ENCODE data around the gene DSCAML1. TPM values are rescaled to one million over a fixed set of nuclear protein-coding genes. Genes with fewer than 3 reads are reported as not detected.

Gene DSCAML1
- total RNA-seq, 2 donors from 2014 or later: 0.21 to 0.41 TPM

DNA sequence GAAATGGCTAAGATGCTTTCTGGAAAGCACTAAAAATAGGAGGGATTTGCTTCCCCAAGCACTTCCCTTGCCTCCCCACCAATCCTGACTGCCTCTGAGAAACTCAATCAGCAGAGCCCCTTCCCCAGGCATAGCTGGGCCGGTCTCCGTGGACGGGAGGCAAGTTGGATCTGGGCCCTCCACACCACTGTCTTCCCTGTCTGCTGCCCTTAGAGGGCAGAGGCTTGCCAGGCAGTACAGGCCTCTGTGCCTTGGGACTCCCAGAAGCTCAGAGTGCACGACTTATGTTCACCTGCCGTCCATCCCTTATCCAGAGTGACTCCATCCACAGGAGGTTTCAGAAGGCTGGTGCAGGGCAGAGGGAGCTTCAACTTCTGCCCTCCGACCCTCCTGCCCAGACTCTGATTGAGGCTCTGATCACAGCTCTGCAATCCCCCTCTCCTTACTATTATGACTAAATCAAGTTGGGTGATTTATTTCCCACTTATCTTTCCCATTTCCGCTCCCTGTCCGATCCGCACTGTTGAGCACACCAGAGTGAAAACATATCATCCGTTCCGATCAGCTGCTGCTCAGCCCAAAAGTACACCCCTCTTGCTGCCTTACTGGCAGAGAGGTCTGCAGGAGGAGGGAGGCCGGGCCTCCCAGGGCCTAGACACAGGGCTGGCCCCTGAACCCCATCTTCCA is 71.8 kb downstream of the DSCAML1 start:
- no peaks in the 10 kb centered on the region for H3K27me3 ChIP-seq (replicated peaks; ENCODE audit: insufficient read depth)
- DNase-seq (ENCODE audit: low spot score) (no peak), ATAC-seq (ENCODE audit: insufficient number of reproducible peaks, low FRiP score, low read depth) (no peak)
- no peak overlapping the region for H3K4me3 ChIP-seq
- H3K9me3 ChIP-seq: no peaks in the 10 kb centered on the region
- H3K36me3 ChIP-seq: no peaks in the 10 kb centered on the region
- H3K27ac ChIP-seq: no peak overlapping the region
- no peaks in the 10 kb centered on the region for H3K4me1 ChIP-seq (ENCODE audit: control insufficient read depth in 1 of 2, low read depth in 2 of 2)
- TF ChIP-seq, protein P1, sequence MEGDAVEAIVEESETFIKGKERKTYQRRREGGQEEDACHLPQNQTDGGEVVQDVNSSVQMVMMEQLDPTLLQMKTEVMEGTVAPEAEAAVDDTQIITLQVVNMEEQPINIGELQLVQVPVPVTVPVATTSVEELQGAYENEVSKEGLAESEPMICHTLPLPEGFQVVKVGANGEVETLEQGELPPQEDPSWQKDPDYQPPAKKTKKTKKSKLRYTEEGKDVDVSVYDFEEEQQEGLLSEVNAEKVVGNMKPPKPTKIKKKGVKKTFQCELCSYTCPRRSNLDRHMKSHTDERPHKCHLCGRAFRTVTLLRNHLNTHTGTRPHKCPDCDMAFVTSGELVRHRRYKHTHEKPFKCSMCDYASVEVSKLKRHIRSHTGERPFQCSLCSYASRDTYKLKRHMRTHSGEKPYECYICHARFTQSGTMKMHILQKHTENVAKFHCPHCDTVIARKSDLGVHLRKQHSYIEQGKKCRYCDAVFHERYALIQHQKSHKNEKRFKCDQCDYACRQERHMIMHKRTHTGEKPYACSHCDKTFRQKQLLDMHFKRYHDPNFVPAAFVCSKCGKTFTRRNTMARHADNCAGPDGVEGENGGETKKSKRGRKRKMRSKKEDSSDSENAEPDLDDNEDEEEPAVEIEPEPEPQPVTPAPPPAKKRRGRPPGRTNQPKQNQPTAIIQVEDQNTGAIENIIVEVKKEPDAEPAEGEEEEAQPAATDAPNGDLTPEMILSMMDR (IDR thresholded peaks at IDR 0.05): no peak

DNA sequence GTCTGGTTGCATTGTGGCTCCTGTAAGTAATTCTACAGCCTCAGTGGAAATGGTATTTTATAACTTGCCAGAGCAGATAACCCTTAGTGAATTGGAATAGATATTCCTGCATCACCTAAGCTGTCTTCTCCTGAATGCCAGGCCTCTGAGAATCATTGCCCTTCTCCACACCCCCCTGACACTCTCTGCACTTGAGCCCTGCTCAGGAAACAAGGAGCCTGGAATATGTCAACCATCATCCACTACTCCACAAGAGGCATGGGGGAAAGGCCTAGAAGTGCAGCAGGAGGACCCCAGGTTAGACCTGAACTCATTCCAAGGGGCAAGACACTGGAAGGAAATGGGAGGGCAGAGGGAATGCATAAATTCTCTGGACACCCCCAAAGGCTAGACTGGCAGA is 72.4 kb downstream of the DSCAML1 start:
- no peak overlapping the region for H3K27ac ChIP-seq
- no peaks in the 10 kb centered on the region for H3K9me3 ChIP-seq
- H3K4me1 ChIP-seq (ENCODE audit: control insufficient read depth in 1 of 2, low read depth in 2 of 2): no peaks in the 10 kb centered on the region
- ATAC-seq (ENCODE audit: insufficient number of reproducible peaks, low FRiP score, low read depth) (no peak), DNase-seq (ENCODE audit: low spot score) (no peak)
- no peaks in the 10 kb centered on the region for H3K27me3 ChIP-seq (replicated peaks; ENCODE audit: insufficient read depth)
- TF ChIP-seq, protein P1 (IDR thresholded peaks at IDR 0.05): no peak
- H3K4me3 ChIP-seq: no peak overlapping the region
- H3K36me3 ChIP-seq: no peaks in the 10 kb centered on the region

DNA sequence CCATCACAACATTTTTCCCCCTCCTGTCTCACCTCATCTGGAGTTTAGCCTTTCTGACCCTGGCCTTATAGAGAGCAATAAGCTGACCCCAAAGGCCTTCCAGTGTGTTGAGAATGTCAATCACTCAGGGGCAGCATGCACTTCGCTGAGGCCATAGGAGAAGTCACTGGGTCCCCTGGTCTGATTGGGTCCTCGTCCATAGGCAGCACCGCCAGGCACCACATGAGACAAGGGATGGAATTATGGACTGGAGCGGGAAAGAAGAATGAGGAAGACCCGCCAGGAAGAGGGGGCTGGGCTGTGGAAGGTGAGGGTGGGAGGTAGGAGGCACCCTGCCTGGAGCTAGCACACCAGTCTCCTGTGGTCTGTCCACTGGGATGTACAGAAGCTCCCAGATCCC is 72.9 kb downstream of the DSCAML1 start:
- Histone ChIP-seq H3K36me3 (no peaks in the 10 kb centered on the region), H3K4me1 (ENCODE audit: control insufficient read depth in 1 of 2, low read depth in 2 of 2) (no peaks in the 10 kb centered on the region), H3K9me3 (no peaks in the 10 kb centered on the region), H3K27ac (no peak overlapping the region), H3K27me3 (replicated peaks; ENCODE audit: insufficient read depth) (no peaks in the 10 kb centered on the region), H3K4me3 (no peak overlapping the region)
- TF ChIP-seq, protein P1 (IDR thresholded peaks at IDR 0.05): no peak
- ATAC-seq (ENCODE audit: insufficient number of reproducible peaks, low FRiP score, low read depth) (no peak), DNase-seq (ENCODE audit: low spot score) (no peak)

DNA sequence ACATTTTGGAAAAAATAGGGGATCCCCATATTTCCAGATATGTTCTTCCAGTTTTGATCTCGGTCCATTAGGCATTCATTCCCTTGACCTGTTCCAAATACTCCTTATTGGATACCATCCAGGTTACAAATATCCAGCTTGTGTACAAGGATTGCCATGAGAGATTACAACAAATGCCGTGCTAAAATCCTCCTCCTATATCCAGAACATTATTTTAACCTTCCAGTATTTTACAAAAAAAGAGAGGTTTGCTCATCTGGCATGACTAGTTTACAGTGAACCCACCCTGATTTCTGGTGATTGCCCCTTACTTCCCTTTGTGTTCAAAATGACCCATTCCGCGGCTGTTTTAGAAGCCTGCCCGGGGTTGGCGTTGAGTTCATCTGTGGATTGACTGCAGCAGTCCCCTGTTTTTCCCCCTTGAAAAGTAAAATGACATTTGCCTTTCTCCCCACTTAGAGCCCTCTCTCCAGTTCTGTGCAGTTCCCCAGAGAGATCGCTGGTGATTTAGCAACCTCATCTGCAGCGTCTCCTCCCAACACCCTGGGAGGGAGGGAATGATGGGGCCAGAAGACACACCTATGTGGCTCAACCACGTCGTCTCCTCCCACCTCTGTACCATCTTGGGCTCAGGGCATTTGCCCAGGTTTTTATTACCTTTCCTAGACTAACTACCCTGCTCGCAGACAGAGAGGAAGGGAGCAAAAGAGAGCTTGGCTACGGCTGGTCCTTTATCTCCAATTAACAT is 73.6 kb downstream of the DSCAML1 start:
- Histone ChIP-seq H3K27me3 (replicated peaks; ENCODE audit: insufficient read depth) (no peaks in the 10 kb centered on the region), H3K27ac (no peak overlapping the region), H3K4me1 (ENCODE audit: control insufficient read depth in 1 of 2, low read depth in 2 of 2) (no peaks in the 10 kb centered on the region), H3K4me3 (no peak overlapping the region), H3K9me3 (no peaks in the 10 kb centered on the region), H3K36me3 (no peaks in the 10 kb centered on the region)
- ATAC-seq (ENCODE audit: insufficient number of reproducible peaks, low FRiP score, low read depth): no peak
- DNase-seq (ENCODE audit: low spot score): no peak
- TF ChIP-seq, protein P1 (IDR thresholded peaks at IDR 0.05): no peak

DNA sequence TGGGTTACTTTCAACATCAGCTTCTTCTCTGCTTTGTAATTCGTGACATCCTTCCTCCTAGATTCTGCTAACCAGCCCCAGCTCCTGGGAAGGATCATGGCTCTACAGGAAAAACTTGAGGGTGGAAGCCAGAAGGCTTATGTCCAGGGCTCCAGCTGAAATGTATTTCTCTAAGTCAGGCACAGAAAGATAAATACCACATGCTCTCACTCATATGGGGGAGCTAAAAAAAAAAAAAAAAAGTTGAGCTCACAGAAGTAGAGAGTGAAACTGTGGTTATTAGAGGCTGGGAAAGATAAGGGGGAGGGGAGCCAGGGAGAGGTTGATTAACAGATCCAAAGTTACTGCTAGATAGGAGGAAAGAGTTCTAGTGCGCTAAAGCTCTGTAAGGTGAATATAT is 74.9 kb downstream of the DSCAML1 start:
- H3K27ac ChIP-seq: no peak overlapping the region

More for the DNA sequence above, 74.9 kb downstream of the DSCAML1 start:
- Histone ChIP-seq H3K36me3 (no peaks in the 10 kb centered on the region), H3K27me3 (replicated peaks; ENCODE audit: insufficient read depth) (no peaks in the 10 kb centered on the region), H3K4me1 (ENCODE audit: control insufficient read depth in 1 of 2, low read depth in 2 of 2) (no peaks in the 10 kb centered on the region), H3K4me3 (no peak overlapping the region), H3K9me3 (no peaks in the 10 kb centered on the region)
- TF ChIP-seq, protein P1 (IDR thresholded peaks at IDR 0.05): no peak
- ATAC-seq (ENCODE audit: insufficient number of reproducible peaks, low FRiP score, low read depth) (no peak), DNase-seq (ENCODE audit: low spot score) (no peak)

Measured in thoracic aorta (tissue), 2 donors.